DOHH2 (cell line): ENCODE results near the gene GALNT7.

Source experiments
- CTCF ChIP-seq: fragments of 200-600 bp; sonication (generic); IDR thresholded peaks from one replicate; pipeline ENCODE4 v1.5.1; 2014; ENCODE audit warnings: antibody characterized with exemption, mild to moderate bottlenecking, low read depth, low read length; ENCODE audit not compliant: poor library complexity, severe bottlenecking
- EZH2phosphoT487 ChIP-seq: fragments of 200-600 bp; sonication (generic); IDR thresholded peaks from 2 replicates; pipeline ENCODE4 v1.6.1; 2017; ENCODE audit warnings: borderline replicate concordance, mild to moderate bottlenecking, antibody characterized with exemption, low read length, moderate library complexity, mixed read lengths

DNA sequence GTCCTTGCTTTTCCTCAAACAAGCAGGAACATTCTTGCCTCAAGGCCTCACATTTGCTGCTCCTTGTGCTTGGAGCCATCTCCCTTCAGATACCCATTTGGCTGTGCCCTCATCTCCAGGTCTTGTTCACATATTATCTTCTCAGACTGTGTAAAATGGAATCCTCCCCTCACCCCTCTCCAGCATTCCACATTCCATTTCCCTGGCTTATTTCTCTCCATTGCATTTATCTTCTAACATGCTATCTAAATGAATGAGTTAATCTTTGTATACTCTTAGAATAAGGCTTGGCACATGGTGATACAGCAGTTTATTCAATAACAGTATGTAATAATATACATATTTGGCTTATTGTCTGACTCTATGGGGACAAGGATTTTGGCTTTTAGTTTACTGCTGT is 8.8 kb upstream of the GALNT7 start:
- no peak for TF ChIP-seq CTCF
- TF ChIP-seq EZH2phosphoT487 = no peak
